ENCODE measurements around the gene PPP2R1A.
"Not testable (repeated sequence)": the region's sequence is repeated elsewhere in the genome, so short reads cannot be mapped to it uniquely, and the experiment has no call there.

Gene PPP2R1A

DNA sequence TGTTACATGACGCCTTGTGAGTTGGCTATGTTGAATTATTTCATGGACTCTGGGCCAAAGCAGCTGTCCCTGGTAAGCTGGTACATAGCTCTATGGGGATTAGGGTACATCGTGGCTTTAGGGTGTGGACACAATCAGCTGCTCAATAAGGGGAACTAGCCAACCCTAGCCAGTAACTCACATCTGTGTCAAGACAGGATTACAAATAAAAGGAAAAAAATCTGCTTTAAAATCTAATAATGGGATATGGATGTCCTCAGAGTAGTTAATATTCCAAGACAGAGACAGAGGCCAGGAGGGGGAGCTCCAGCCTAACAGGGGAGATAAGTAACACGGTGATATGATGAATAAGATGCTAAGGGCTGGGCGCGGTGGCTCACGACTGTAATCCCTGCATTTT, 58.4 kb downstream of the PPP2R1A start:
- Mint-ChIP-seq H3K27me3 (ENCODE audit: low read depth) (no peaks in the 10 kb centered on the region), H3K4me1 (ENCODE audit: low read depth) (no peaks in the 10 kb centered on the region), H3K9me3 (peaks cover 27% of the 10 kb centered on the region), H3K36me3 (ENCODE audit: low read depth) (no peaks in the 10 kb centered on the region), H3K4me3 (no peak overlapping the region), H3K27ac (no peak overlapping the region)

GRCh38 chr19:52258426-52258825, 68.6 kb downstream of the PPP2R1A start:
- Mint-ChIP-seq H3K36me3 (ENCODE audit: low read depth) (no peaks in the 10 kb centered on the region), H3K9me3 (peaks cover 38% of the 10 kb centered on the region), H3K27me3 (ENCODE audit: low read depth) (no peaks in the 10 kb centered on the region), H3K4me1 (ENCODE audit: low read depth) (no peaks in the 10 kb centered on the region), H3K4me3 (no peak overlapping the region), H3K27ac (no peak overlapping the region)

DNA sequence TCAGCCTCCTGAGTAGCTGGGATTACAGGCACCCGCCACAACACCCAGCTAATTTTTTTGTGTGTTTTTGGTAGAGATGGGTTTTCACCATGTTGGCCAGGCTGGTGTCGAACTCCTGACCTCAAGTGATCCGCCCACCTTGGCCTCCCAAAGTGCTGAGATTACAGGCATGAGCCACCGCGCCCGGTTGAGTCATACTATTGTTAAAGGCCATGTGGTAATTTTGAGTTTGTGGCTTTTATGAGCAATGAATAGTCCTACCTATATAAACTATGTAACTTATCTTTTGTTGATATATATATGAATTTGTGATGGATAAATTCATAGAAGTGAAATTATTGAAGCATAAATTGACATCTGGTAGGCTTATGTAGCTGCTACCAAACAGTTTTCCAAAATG, 75.7 kb downstream of the PPP2R1A start:
- H3K27me3 Mint-ChIP-seq (ENCODE audit: low read depth), result not testable (repeated sequence)

DNA sequence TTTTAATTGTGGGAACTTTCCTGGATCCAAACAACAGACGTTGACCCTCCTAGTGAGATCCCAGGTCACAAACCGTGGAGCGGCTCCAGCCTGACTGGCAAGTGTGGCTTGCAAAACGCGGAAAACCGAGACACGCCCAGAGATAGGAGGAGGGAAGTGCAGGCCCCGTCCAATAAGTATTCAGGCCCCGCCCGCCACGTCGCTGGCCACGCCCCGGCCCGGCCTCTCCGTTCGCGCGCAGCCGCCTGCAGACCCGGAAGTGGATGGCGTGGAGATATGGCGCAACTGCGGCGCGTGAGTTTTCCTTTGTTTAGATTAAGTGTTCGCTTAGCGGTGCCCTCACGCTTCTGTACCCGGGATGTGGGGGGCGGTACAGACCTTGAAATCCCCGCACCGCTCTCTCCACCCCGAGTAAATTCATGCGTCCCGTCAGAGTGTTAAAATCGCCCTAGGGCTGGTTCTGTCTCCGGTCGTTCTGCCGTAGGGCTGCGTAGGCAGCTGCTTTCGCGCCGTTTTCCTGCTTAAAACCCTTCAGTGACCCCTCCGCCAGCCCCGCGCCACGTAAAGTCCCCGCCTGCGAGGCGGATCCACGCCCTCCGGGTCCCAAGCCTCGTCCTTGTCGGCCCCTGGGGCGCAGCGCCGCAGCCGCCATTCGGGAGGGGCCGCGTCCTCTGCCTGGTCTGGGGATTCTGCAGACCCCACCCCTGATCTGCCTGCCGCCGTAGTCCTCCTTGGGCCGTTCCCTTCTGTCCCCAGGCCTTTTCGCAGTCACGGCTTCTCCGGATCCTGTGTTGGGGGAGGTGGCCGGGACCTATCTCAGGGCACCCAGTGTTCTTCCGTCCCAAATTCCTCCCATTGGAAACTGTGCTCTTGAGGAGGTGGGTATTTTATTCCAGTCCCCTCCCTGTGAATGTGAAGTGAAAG, 79.7 kb downstream of the PPP2R1A start, which contains the start of gene ZNF766:
ZNF766 (plus strand) TSS at position 250 of the 924 bp plus-strand sequence; CDS start at position 277, 27 bp downstream.
- Mint-ChIP-seq H3K27ac (peak within 1 kb of the TSS; percentile 89), H3K4me1 (ENCODE audit: low read depth) (peaks cover 15% of the 10 kb centered on the region), H3K4me3 (peak within 1 kb of the TSS; percentile 100), H3K27me3 (ENCODE audit: low read depth) (no peaks in the 10 kb centered on the region), H3K9me3 (peaks cover 35% of the 10 kb centered on the region), H3K36me3 (ENCODE audit: low read depth) (peaks cover 38% of the 10 kb centered on the region)

More for the DNA sequence above, 75.7 kb downstream of the PPP2R1A start:
- Mint-ChIP-seq H3K36me3 (ENCODE audit: low read depth) (peaks cover 14% of the 10 kb centered on the region), H3K9me3 (peaks cover 21% of the 10 kb centered on the region)
- not testable (repeated sequence) for H3K4me1 Mint-ChIP-seq (ENCODE audit: low read depth); H3K4me3 Mint-ChIP-seq; H3K27ac Mint-ChIP-seq

- peak overlapping the region; percentile 100 for H3K4me3 Mint-ChIP-seq
- peaks cover 43% of the 10 kb centered on the region for H3K9me3 Mint-ChIP-seq
- peaks cover 15% of the 10 kb centered on the region for H3K4me1 Mint-ChIP-seq (ENCODE audit: low read depth)
- no peaks in the 10 kb centered on the region for H3K27me3 Mint-ChIP-seq (ENCODE audit: low read depth)
- H3K36me3 Mint-ChIP-seq (ENCODE audit: low read depth), result peaks cover 44% of the 10 kb centered on the region
- peak overlapping the region; percentile 89 for H3K27ac Mint-ChIP-seq
Observed at GRCh38 chr19:52270266-52270885, 80.5 kb downstream of the PPP2R1A start.

- Mint-ChIP-seq H3K9me3 (peaks cover 50% of the 10 kb centered on the region), H3K4me1 (ENCODE audit: low read depth) (peaks cover 15% of the 10 kb centered on the region), H3K36me3 (ENCODE audit: low read depth) (peaks cover 67% of the 10 kb centered on the region), H3K27ac (no peak overlapping the region), H3K27me3 (ENCODE audit: low read depth) (no peaks in the 10 kb centered on the region), H3K4me3 (no peak overlapping the region)
Observed at GRCh38 chr19:52273301-52273700, 83.4 kb downstream of the PPP2R1A start.

- no peaks in the 10 kb centered on the region for H3K27me3 Mint-ChIP-seq (ENCODE audit: low read depth)
- peaks cover 74% of the 10 kb centered on the region for H3K36me3 Mint-ChIP-seq (ENCODE audit: low read depth)
- no peak overlapping the region for H3K27ac Mint-ChIP-seq
- H3K9me3 Mint-ChIP-seq, result peaks cover 58% of the 10 kb centered on the region
- no peak overlapping the region for H3K4me3 Mint-ChIP-seq
- H3K4me1 Mint-ChIP-seq (ENCODE audit: low read depth), result peaks cover 13% of the 10 kb centered on the region
Observed at GRCh38 chr19:52274191-52274590, 84.3 kb downstream of the PPP2R1A start.

- Mint-ChIP-seq H3K4me1 (ENCODE audit: low read depth) (peaks cover 5% of the 10 kb centered on the region), H3K4me3 (no peak overlapping the region), H3K27me3 (ENCODE audit: low read depth) (no peaks in the 10 kb centered on the region), H3K27ac (no peak overlapping the region), H3K9me3 (peaks cover 55% of the 10 kb centered on the region), H3K36me3 (ENCODE audit: low read depth) (peaks cover 70% of the 10 kb centered on the region)
Observed at GRCh38 chr19:52275988-52276387, 86.1 kb downstream of the PPP2R1A start.

- Mint-ChIP-seq H3K27me3 (ENCODE audit: low read depth) (no peaks in the 10 kb centered on the region), H3K9me3 (peaks cover 57% of the 10 kb centered on the region), H3K4me3 (no peak overlapping the region), H3K36me3 (ENCODE audit: low read depth) (peaks cover 78% of the 10 kb centered on the region), H3K27ac (no peak overlapping the region), H3K4me1 (ENCODE audit: low read depth) (peaks cover 2% of the 10 kb centered on the region)
Observed at GRCh38 chr19:52277471-52277870, 87.6 kb downstream of the PPP2R1A start.
